Occipital lobe (tissue), 2 donors: ENCODE measurements around the gene DNAJC8. TPM values are rescaled to one million over a fixed set of nuclear protein-coding genes. Genes with fewer than 3 reads are reported as not detected.

Experiments used
- DNase-seq: peaks from one replicate; lab custom pipeline; 2025; lab: John Stamatoyannopoulos, UW
- total RNA-seq: library from RNA; depleted of rRNA; stranded (reverse); fragments of >200 nt; gene quantifications from one replicate; pipeline ENCODE4 v1.2.3, GENCODE V29; 2014

DNAJC8 gene
- total RNA-seq, 1 donor from 2014 or later: 36.7 TPM

GRCh38 chr1:28205243-28205642, 27.6 kb downstream of the DNAJC8 start:
- DNase-seq: no peak

- no peak for DNase-seq
Measured at GRCh38 chr1:28200234-28200873, 32.5 kb downstream of the DNAJC8 start.

- no peak for DNase-seq
Measured at GRCh38 chr1:28199328-28200233, 33.2 kb downstream of the DNAJC8 start.

- DNase-seq: no peak
Measured at GRCh38 chr1:28197682-28198415, 35.0 kb downstream of the DNAJC8 start.

GRCh38 chr1:28196330-28196729, 36.5 kb downstream of the DNAJC8 start:
- no peak for DNase-seq

GRCh38 chr1:28195780-28196179, 37.0 kb downstream of the DNAJC8 start:
- DNase-seq: no peak

- no peak for DNase-seq
Measured at GRCh38 chr1:28194326-28195035, 38.3 kb downstream of the DNAJC8 start.

- no peak for DNase-seq
Measured at GRCh38 chr1:28193701-28194161, 39.1 kb downstream of the DNAJC8 start.

GRCh38 chr1:28190996-28191645, 41.7 kb downstream of the DNAJC8 start:
- no peak for DNase-seq

GRCh38 chr1:28190337-28190979, 42.4 kb downstream of the DNAJC8 start:
- no peak for DNase-seq

- no peak for DNase-seq
Measured at GRCh38 chr1:28185071-28185470, 47.8 kb downstream of the DNAJC8 start.

GRCh38 chr1:28180306-28181305, 52.2 kb downstream of the DNAJC8 start:
- DNase-seq: no peak

- DNase-seq: no peak
Measured at GRCh38 chr1:28178690-28179485, 53.9 kb downstream of the DNAJC8 start.

- no peak for DNase-seq
Measured at GRCh38 chr1:28176492-28177470, 56.0 kb downstream of the DNAJC8 start, which contains the start of gene PTAFR. TSS of gene PTAFR (minus strand) at chr1:28176690. CDS start at chr1:28151021, 25,669 bp downstream.

- no peak for DNase-seq
Measured at GRCh38 chr1:28175955-28176485, 56.8 kb downstream of the DNAJC8 start.

GRCh38 chr1:28173980-28174297, 58.9 kb downstream of the DNAJC8 start:
- no peak for DNase-seq
